Psoas muscle (tissue), 8 donors: ENCODE data around the gene SPEM3. TPM values are rescaled to one million over a fixed set of nuclear protein-coding genes. Genes with fewer than 3 reads are reported as not detected.

ENCODE experiments used
- ATAC-seq, 4 donors: fragments of 200-7000 bp; cut with Tn5 transposase; one replicate each; pipeline ENCODE4 v1.9.1; 2020; ENCODE audit warnings: moderate library complexity in 3 of 4, mild to moderate bottlenecking in 2 of 4
- DNase-seq, 2 donors: peaks; one replicate each; pipeline ENCODE4 v3.0.0-alpha.2; 2020
- H3K27ac ChIP-seq: fragments of 200-600 bp; one replicate; pipeline ENCODE4 v1.8.0; 2022
- H3K27me3 ChIP-seq, 3 donors: fragments of 200-600 bp in 1 of 3; one replicate each; pipeline versions ENCODE4 v1.6.1 to v1.8.0; 2013 to 2022; ENCODE audit warnings: low read length in 2 of 3, mild to moderate bottlenecking in 2 of 3, moderate library complexity in 1 of 3; ENCODE audit not compliant: insufficient read depth in 3 of 3
- H3K36me3 ChIP-seq, 2 donors: fragments of 200-600 bp in 1 of 2; one replicate each; pipeline versions ENCODE4 v1.6.1 to v1.8.0; 2013 to 2022; ENCODE audit warnings: low read depth in 1 of 2, mild to moderate bottlenecking in 1 of 2, moderate library complexity in 1 of 2; ENCODE audit not compliant: insufficient read depth in 1 of 2
- H3K4me1 ChIP-seq: fragments of 200-600 bp; one replicate; pipeline ENCODE4 v1.8.0; 2022
- H3K4me3 ChIP-seq: fragments of 200-600 bp; one replicate; pipeline ENCODE4 v1.8.0; 2022; ENCODE audit warnings: mild to moderate bottlenecking
- H3K9me3 ChIP-seq: fragments of 200-600 bp; one replicate; pipeline ENCODE4 v1.8.0; 2022
- WGBS, 3 donors: extraction: QIAGEN DNeasy Blood & Tissue Kit; methylation state at CpG; one replicate each; pipeline versions ENCODE4 v1.1.6 to v1.1.7; 2013; 5-methylcytosine and 5-hydroxymethylcytosine counted together
- intact Hi-C, 2 donors: fragments of 100-400 bp; cut with DNase I; formaldehyde crosslinking; loops; one replicate each; pipeline versions ENCODE4 v1.11.0 to v1.14.2; 2022
- polyA plus RNA-seq, 3 donors: library from polyadenylated mRNA; stranded (reverse); fragments of 200-250 nt; gene quantifications; one replicate each; pipeline ENCODE4 v1.2.3, GENCODE V29; 2013
- total RNA-seq, 4 donors: library from RNA; stranded (reverse); fragmentation: NEBNext Ultra II Directional in 2 of 4; extraction: Animal tissue kit (Norgen Biotek cat#: 25700) in 2 of 4; gene quantifications; one replicate each; pipeline versions ENCODE4 v1.2.1 to v1.2.4, GENCODE V29; 2021 to 2023
- TF ChIP-seq, protein P1 (sequence below): fragments of 200-600 bp; IDR thresholded peaks from one replicate; pipeline ENCODE4 v1.8.0; 2022; ENCODE audit warnings: antibody characterized with exemption
- donor health status: healthy with polysubstance abuse.
- donor health status: DM: no; HTN: no; CAD: no; lungs with moderate emphysema.
- donor health status: Bipolar disorder and iron deficiency.
- donor health status: healthy.
- donor health status: DM: yes; HTN: yes; CAD: no.
- donor health status: DM: no; HTN: no; CAD: no.
- donor health status: DM: no; HTN: no; CAD: no.
- donor health status: DM: yes; HTN: yes; CAD: no.

SPEM3 gene
- total and polyA plus RNA-seq, 7 donors, result 0.01 TPM; not detected in 6

DNA sequence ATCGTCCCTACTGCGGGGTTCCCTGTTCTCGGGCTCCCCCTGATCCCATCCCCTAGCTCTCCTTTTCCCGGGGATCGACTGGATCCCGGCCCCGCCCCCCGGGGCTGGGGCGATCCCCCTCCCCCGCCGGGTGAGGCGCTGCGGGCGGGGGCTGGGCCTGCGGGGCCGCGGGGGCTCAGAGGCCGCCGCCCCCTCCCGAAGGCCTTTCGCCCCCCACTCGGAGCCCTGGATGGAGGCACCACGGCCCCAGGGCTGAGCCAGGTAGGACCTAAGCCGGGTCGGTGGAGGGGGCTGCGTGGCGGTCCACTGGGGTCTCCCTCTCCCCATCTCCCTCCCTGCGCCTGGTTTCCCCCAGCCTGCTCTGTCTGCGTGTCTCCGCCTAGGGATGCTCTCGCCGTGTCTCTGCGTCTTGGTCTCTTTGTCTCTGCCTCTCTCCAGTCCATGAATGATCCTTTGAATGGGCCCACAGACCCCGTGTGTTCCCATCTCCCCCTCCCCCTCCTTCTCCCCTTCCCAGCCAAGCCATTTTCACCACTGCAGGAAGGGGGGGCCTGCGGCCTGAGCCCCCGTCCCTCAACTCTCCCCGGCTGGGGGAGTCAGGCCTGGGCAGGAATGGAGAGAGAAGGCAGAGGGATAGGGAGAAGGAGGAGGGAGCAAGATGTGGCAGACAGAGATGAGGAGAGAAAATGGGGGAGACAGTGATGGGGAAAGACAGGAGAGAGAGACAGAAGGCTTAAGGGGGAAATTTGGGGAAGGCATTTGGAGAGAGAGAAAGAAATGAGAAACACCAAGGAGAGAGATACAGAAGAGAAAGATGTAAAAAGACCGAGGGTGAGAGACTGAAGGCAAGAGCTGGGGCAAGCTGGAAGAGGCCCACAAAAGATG, 23.1 kb upstream of the SPEM3 start:
- intact Hi-C loops, result loop anchor here in 1 of 2 donors (2.0 kb wide), 1 partner anchor 29 kb away; the partner anchor contains the start of gene TMEM102
- no peaks in the 10 kb centered on the region for H3K9me3 ChIP-seq
- peak overlapping the region; percentile 75 for H3K27ac ChIP-seq
- H3K4me1 ChIP-seq, result peaks cover 9% of the 10 kb centered on the region
- TF ChIP-seq, protein P1, sequence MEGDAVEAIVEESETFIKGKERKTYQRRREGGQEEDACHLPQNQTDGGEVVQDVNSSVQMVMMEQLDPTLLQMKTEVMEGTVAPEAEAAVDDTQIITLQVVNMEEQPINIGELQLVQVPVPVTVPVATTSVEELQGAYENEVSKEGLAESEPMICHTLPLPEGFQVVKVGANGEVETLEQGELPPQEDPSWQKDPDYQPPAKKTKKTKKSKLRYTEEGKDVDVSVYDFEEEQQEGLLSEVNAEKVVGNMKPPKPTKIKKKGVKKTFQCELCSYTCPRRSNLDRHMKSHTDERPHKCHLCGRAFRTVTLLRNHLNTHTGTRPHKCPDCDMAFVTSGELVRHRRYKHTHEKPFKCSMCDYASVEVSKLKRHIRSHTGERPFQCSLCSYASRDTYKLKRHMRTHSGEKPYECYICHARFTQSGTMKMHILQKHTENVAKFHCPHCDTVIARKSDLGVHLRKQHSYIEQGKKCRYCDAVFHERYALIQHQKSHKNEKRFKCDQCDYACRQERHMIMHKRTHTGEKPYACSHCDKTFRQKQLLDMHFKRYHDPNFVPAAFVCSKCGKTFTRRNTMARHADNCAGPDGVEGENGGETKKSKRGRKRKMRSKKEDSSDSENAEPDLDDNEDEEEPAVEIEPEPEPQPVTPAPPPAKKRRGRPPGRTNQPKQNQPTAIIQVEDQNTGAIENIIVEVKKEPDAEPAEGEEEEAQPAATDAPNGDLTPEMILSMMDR, result no peak
- peaks cover 0 to 4% of the 10 kb centered on the region in 2 donors for H3K36me3 ChIP-seq
- ATAC-seq (no peak), DNase-seq (no peak)
- WGBS, 3 donors, result 12 to 17% (median 16%) methylated on average over 32 to 38 of the region's 38 CpGs
- no peaks in the 10 kb centered on the region for H3K27me3 ChIP-seq
- peak overlapping the region; percentile 73 for H3K4me3 ChIP-seq

DNA sequence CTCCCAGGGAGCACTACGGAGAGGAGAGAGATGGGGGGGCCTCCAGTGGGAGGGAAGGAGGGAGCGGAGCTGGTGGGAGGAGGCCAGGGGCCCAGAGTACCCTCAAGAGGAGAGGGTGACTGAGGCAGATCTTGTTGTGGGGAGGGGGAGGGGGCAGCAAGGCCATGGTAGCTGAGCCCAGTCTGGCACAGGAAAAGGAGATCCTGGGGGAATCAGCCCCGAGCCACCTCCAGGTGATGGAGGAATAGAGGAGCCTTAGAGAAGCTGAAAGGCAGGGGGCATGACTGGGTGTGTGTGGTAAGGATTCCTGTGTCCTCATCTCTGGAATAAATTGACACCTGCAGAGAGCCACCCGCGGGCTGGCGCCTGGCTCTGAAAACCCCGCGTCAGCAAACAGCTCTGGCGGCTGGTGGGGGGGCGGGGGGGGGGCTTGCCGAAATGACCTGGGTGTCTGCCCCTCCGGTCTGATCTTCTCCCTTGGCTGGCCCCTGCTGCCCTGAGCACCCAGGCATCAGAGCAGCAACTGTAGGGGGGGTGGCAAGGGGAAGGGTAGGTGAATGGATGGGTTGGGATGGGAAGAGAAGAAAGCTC, 22.3 kb upstream of the SPEM3 start:
- WGBS, 3 donors, result 54 to 58% (median 58%) methylated on average over 12 of the region's 12 CpGs
- Histone ChIP-seq H3K27me3 (no peaks in the 10 kb centered on the region), H3K36me3 (peaks cover 0 to 4% of the 10 kb centered on the region in 2 donors), H3K4me1 (peaks cover 9% of the 10 kb centered on the region), H3K27ac (no peak overlapping the region), H3K9me3 (no peaks in the 10 kb centered on the region), H3K4me3 (peak overlapping the region; percentile 73)
- DNase-seq (no peak), ATAC-seq (no peak)
- intact Hi-C loops, result no loop called here
- TF ChIP-seq, protein P1, result no peak

DNA sequence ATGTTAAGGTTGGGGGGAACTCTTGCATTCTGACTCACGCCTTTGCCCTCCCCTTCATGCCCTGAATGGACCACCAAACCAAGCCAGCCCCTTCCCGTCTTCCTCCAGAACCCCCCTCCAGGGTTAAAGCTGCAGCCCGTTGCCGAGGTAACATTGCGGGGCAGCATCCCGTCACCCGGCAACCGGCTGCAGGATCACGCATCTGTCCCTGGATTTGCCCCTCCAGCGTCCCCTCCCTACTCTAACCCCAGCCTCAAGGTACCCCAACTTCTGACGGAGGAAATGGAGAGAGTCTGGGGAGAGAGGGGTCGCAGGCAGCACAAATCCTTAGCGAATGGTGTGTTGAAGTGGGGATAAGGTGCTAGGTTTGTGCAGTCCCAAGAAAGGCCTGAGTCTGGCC, 21.6 kb upstream of the SPEM3 start:
- ATAC-seq (no peak), DNase-seq (no peak)
- Histone ChIP-seq H3K36me3 (peaks cover 0 to 3% of the 10 kb centered on the region in 2 donors), H3K4me3 (no peak overlapping the region), H3K27ac (no peak overlapping the region), H3K27me3 (no peaks in the 10 kb centered on the region), H3K9me3 (no peaks in the 10 kb centered on the region), H3K4me1 (peaks cover 9% of the 10 kb centered on the region)
- WGBS, 3 donors, result 77 to 86% (median 85%) methylated on average over 13 of the region's 13 CpGs
- intact Hi-C loops, result no loop called here
- TF ChIP-seq, protein P1, result no peak

DNA sequence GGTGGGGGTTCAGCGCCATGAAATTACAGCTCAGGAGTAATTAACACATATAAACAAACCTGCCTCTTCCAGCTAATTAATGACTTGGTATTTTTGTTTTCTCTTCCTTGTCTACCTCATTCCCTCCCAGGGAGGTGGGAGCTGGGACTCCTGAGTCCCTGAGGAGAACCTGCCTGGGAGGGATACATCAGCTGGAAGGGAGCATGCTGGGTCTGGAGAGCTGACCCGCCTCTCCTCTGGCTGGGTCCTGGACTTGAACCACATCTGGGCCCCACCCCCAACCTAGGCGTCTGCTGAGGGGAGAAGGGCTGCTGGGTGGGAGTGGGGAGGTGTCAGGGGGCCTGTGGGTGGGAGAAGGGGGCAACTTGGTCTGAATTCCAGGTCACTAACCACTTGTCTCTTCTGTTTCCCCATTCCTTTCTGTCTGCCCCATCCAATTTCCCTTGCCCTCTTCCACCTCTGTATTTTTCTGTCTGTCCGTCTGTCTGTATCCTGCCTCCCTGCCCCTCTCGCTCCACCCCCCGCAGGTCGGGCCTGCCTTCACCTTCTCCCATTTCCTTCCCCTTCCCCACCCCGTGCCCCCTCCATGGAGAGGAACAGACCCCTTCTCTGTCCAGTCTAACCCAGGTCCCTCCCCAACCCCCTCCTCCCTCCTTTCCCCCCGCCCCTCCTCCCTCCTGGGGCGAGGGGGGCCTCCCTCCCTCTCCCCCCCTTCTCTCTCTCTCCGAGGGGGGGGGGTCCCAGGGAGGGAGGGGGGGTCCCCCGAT, 21.0 kb upstream of the SPEM3 start, which contains the start of gene NLGN2:
Gene NLGN2, plus strand, starts transcription at position 361 of the 767 bp plus-strand sequence. CDS start 411 bp downstream, outside the sequence.
- intact Hi-C loops, result no loop called here
- ATAC-seq, result no peak
- Histone ChIP-seq H3K36me3 (no peaks in the 10 kb centered on the region), H3K27me3 (no peaks in the 10 kb centered on the region), H3K27ac (no peak within 1 kb of the TSS), H3K9me3 (no peaks in the 10 kb centered on the region), H3K4me1 (peaks cover 5% of the 10 kb centered on the region), H3K4me3 (no peak within 1 kb of the TSS)
- DNase-seq, result no peak
- WGBS, 3 donors, result 62 to 76% (median 68%) methylated on average over 8 to 11 of the region's 12 CpGs
- TF ChIP-seq, protein P1, result no peak
